Spinal cord (tissue), 10 donors: ENCODE data around the gene WAPL. TPM values are rescaled to one million over a fixed set of nuclear protein-coding genes. Genes with fewer than 3 reads are reported as not detected.
"Not testable (repeated sequence)": the region's sequence is repeated elsewhere in the genome, so short reads cannot be mapped to it uniquely, and the experiment has no call there.

ENCODE experiments used
- DNase-seq, 6 donors: peaks; one replicate each; pipeline versions ENCODE4 v3.0.0 to v3.0.0-alpha.2; 2013 to 2015; ENCODE audit warnings: low spot score in 6 of 6, low read depth in 4 of 6
- H3K27ac ChIP-seq: one replicate; pipeline ENCODE4 v1.5.1; 2013; ENCODE audit warnings: low read depth, low read length, control low read depth
- H3K27me3 ChIP-seq: one replicate; pipeline ENCODE4 v1.6.1; 2013; ENCODE audit warnings: low read length; ENCODE audit not compliant: control insufficient read depth, insufficient read depth
- H3K36me3 ChIP-seq: one replicate; pipeline ENCODE4 v1.6.1; 2013; ENCODE audit warnings: low read length; ENCODE audit not compliant: control insufficient read depth, insufficient read depth
- H3K4me1 ChIP-seq: one replicate; pipeline ENCODE4 v1.6.1; 2013; ENCODE audit warnings: low read length; ENCODE audit not compliant: control insufficient read depth, insufficient read depth
- H3K4me3 ChIP-seq: one replicate; pipeline ENCODE4 v1.5.1; 2013; ENCODE audit warnings: low read depth, low read length, control low read depth
- H3K9me3 ChIP-seq: one replicate; pipeline ENCODE4 v1.6.1; 2013; ENCODE audit warnings: low read length; ENCODE audit not compliant: control insufficient read depth, insufficient read depth
- WGBS: methylation state at CpG from one replicate; pipeline ENCODE4 v1.1.5; 2013; ENCODE audit warnings: missing lambda C conversion rate; ENCODE audit not compliant: insufficient coverage; 5-methylcytosine and 5-hydroxymethylcytosine counted together
- polyA plus RNA-seq, 2 donors: library from polyadenylated mRNA; unstranded; fragments of 120-200 nt; gene quantifications; one replicate each; pipeline ENCODE4 v1.2.1, GENCODE V29; 2013; ENCODE audit not compliant: insufficient read length in 2 of 2
- total RNA-seq, 2 donors: library from RNA; depleted of rRNA in 1 of 2; stranded (reverse); fragments of 120-200 nt in 1 of 2; fragments of >200 nt in 1 of 2; gene quantifications; one replicate each; pipeline versions ENCODE4 v1.2.3 to v1.2.4, GENCODE V29; 2013 to 2014
- donor health status: healthy.

The WAPL gene
- total and polyA plus RNA-seq, 4 donors, result 25.2 to 57.0 (median 35.6) TPM

DNA sequence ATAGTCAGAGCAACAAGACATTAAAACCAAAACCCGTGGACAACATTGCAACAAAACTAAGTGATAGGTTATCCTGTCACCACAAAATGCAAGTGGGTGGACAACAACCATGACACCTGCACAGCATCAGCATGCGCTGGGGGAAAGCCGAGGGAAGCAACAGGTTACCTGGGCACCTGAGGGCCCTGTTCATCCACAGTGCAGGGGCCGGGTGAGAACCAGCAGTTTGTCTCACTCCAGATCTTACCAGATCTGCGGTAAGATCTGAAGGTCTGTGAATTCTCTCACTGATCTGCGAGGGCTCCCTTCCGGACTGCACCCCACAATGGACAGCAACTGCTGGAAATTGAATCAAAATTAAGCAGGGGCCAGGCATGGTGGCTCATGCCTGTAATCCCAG, 124.5 kb downstream of the WAPL start:
- no peaks in the 10 kb centered on the region for H3K36me3 ChIP-seq
- DNase-seq, result no peak
- no peaks in the 10 kb centered on the region for H3K9me3 ChIP-seq
- H3K4me1 ChIP-seq, result peaks cover 23% of the 10 kb centered on the region
- H3K27me3 ChIP-seq, result peaks cover 15% of the 10 kb centered on the region
- H3K4me3 ChIP-seq, result no peak overlapping the region
- 75% methylated on average over 6 of the region's 7 CpGs for WGBS
- no peak overlapping the region for H3K27ac ChIP-seq

DNA sequence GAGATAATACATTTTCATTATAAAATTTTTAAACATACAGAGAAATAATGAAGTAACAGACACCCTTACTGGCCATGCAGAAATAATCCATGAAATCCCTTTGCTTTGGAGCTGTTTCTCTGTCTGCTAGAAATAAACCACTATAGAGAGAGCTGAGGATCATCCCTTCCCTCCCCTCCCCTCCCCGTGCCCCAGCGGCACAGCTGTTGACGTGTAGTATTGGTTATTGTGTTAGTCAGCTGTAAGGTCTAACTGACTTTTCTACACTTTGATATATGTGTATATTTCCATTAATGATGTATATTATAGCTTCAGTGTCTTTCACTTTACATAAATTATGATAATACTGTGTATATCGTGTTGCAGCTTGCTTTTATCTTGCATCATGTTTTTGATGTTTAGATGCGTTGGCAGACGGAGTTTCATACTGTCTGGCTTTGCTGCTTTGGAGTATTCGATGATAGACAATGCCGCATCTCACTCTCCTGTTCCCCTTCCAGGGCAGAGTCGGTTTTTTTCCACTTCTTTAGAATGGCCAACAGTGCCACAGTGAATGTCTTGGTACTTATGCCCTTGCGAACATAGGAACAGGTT, 127.6 kb downstream of the WAPL start:
- Histone ChIP-seq H3K27me3 (peaks cover 10% of the 10 kb centered on the region), H3K27ac (no peak overlapping the region), H3K4me1 (peaks cover 11% of the 10 kb centered on the region), H3K9me3 (no peaks in the 10 kb centered on the region), H3K4me3 (no peak overlapping the region), H3K36me3 (no peaks in the 10 kb centered on the region)
- DNase-seq, result no peak
- 75% methylated on average over 5 of the region's 10 CpGs for WGBS

DNA sequence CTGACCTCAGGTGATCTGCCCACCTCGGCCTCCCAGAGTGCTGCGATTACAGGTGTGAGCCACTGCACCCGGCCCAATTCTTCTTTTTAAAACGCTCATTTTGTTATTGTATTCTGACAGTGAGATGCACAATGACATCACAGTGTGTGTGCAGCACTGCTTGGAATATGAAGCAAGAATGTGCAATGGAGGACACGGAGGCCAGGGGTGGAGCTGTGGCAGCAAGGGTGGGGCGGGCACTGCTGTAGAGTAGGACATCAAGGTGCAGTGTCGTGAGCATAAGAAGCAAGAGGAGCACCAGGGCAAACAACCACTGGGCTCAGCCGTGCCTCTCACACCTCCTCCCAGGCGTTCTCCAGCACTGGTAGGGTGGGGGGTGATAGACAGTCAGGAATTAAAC, 128.2 kb downstream of the WAPL start:
- WGBS, result 89% methylated on average over 6 of the region's 9 CpGs
- Histone ChIP-seq H3K27ac (no peak overlapping the region), H3K36me3 (no peaks in the 10 kb centered on the region), H3K4me3 (no peak overlapping the region), H3K27me3 (peaks cover 13% of the 10 kb centered on the region), H3K4me1 (peaks cover 12% of the 10 kb centered on the region), H3K9me3 (no peaks in the 10 kb centered on the region)
- no peak for DNase-seq

DNA sequence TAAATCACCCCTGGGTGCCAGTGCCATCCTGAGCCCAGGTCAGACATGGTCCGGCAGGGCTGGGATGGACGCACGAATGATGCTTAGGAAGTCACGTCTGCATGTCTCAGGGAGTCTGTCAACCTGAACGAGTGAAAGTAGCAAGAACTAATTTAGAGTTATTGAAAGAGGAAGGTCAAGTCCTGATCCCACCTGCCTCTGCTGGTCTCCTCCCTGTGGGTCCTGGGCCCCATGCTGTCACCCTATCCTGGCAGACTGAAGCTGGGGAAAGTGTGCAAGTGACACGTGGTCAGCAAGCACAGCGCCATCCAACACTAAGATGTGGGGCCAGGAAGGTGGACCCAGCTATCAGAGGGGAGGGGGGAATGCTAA, 128.9 kb downstream of the WAPL start:
- DNase-seq, result no peak
- H3K4me3 ChIP-seq, result no peak overlapping the region
- 83% methylated on average over 6 of the region's 7 CpGs for WGBS
- no peak overlapping the region for H3K27ac ChIP-seq
- peaks cover 19% of the 10 kb centered on the region for H3K27me3 ChIP-seq
- no peaks in the 10 kb centered on the region for H3K9me3 ChIP-seq
- no peaks in the 10 kb centered on the region for H3K36me3 ChIP-seq
- H3K4me1 ChIP-seq, result peaks cover 12% of the 10 kb centered on the region

DNA sequence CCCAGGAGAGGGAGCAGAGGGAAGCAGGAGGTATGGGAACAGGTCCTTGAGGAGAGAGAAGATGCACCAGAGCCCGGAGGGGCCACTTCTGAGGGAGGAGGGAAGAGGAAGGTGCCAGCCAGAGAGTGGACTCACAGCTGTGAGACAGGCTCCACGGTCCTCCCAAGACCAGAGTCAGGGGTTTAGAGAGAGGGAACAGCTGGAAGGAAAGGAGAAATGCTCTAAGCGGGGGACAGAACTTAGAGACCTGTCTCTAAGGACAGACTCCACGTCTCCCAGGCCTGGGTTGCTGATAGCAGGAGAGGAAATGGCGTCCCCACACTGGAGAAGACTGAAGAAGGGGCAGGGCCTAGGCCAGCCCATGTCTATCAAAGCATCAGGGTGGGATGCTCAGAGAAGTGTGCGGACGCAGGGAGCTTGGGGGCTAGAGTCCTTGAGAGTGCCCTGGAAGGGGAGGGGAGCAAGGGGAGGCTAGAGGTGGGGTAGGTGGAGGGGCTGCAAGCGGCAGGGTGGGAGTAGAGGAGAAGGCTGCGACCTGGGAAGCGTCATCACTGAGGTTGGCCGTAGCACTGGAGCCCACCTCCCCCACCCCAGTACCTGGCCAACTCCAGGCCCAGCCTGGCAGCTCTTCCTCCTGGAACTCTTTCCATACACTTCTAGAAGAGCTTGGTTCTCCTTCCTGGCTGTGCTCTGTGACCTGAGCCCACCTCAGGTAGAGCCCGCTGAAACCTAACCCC, 129.4 kb downstream of the WAPL start:
- DNase-seq, result no peak
- no peak overlapping the region for H3K27ac ChIP-seq
- 76% methylated on average over 10 of the region's 12 CpGs for WGBS

DNA sequence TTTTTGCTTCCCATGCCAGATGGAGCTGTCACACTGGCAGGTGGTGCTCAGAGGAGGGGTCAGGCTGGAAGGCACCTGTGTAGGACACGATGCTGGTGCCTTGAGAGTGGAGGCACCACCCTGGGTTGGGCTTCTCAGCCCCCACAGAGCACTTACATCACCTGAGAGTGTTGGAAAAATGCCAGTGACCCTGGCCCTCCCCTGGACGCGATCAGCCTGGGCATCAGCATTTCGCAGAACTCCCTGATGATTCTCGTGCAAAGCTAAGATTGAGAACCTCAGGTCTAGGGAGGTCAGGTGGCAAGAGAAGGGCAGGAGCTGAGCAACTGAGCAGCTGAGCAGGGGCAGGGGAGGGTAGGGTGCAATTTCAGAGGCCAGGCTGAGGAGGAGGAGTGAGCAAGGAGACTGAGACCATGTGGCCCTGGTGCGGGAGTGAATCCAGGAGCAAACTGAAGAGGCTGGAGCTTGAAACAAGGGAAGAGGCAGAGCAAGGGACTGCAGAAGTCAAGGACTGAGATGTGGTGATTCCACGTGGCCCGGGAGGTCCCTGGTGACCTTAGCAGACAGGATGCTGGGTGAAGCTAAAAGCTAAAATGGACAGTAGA, 130.3 kb downstream of the WAPL start:
- no peak overlapping the region for H3K27ac ChIP-seq
- no peaks in the 10 kb centered on the region for H3K9me3 ChIP-seq
- no peak for DNase-seq
- H3K27me3 ChIP-seq, result peaks cover 25% of the 10 kb centered on the region
- peaks cover 12% of the 10 kb centered on the region for H3K4me1 ChIP-seq
- H3K36me3 ChIP-seq, result no peaks in the 10 kb centered on the region
- WGBS, result 87% methylated on average over 8 of the region's 8 CpGs
- H3K4me3 ChIP-seq, result no peak overlapping the region

More for the DNA sequence above, 129.4 kb downstream of the WAPL start:
- Histone ChIP-seq H3K9me3 (no peaks in the 10 kb centered on the region), H3K27me3 (peaks cover 25% of the 10 kb centered on the region), H3K4me3 (no peak overlapping the region), H3K4me1 (peaks cover 12% of the 10 kb centered on the region), H3K36me3 (no peaks in the 10 kb centered on the region)

DNA sequence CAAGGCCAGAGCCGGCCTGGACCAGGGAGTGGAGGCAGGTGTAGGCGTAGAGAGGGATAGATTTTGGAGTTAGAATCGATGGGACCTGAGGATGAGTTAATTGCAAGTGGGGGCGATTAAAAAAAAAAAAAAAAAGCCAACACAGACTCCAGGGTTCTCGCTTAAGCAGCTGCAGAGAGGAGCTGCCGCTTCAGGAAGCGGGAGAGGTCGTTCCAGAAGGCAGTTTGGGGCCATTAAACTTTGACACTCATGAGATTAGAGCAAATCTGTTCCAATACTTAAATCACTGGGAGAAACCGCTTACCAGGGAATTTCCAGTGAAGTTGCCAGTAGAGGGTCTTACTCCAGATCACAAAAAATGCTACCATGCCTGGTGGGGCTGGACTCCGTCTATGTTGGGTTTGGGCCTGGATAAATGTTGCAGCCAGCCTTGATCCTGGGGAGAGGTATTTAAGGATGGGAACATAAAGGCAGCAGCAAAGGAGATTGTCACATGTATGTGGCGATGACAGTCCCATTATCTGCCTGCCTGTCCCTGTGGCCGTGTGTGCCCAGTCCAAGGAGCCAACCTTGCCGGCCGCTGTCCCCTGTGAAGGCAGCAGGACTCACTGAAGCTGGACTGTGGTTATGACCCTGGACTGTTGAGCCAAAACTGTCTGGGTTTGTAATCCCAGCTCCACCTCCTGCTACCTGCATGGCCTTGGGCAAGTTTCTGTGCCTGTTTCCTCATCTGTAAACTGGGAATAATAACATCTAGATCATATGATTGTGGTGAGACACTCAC, 131.1 kb downstream of the WAPL start:
- no peaks in the 10 kb centered on the region for H3K36me3 ChIP-seq
- no peak overlapping the region for H3K4me3 ChIP-seq
- DNase-seq, result no peak
- WGBS, result 91% methylated on average over 6 of the region's 14 CpGs
- peaks cover 25% of the 10 kb centered on the region for H3K27me3 ChIP-seq
- H3K27ac ChIP-seq, result no peak overlapping the region
- H3K9me3 ChIP-seq, result no peaks in the 10 kb centered on the region
- peaks cover 12% of the 10 kb centered on the region for H3K4me1 ChIP-seq

DNA sequence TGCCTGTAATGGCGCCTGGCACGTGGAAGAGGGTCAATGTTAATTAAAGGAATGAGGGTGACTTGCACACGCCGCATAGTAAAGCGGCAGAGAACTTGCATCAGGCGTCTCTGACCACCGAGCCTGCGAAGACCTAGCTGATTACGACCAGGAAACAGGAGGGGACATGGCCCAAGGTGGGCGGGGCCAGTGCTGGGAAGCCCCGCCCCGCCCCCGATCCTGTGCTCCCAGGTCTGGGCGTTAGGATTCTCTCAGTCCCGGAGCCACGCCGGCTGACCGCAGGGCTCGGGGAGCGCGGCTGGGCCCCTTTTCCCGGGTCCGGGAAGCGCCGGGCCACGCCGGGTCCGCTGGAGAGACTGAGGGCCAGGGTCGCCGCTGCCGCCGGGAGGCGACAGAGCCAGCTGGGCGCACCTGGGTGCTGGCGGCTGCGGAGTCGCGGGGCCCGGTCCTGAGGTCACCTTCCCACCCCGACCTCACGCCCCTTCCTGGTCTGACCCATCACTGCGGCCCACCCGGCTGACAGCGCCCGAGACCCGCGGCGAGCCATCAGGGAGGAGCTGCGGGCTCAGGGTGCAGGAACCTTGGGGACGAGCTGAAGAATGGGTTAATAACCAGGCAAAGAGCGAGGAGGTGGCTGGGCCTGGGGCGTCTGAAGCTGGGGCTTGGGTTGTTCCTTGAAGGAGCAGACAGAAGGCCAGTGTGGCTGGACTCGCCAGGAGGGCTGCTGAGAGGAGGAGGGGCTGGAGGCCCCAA, 132.0 kb downstream of the WAPL start:
- DNase-seq, result peak in 2 of 6 donors; percentile 49 to 69
- no peak overlapping the region for H3K4me3 ChIP-seq
- H3K36me3 ChIP-seq, result no peaks in the 10 kb centered on the region
- 7% methylated on average over 47 of the region's 53 CpGs for WGBS
- no peak overlapping the region for H3K27ac ChIP-seq
- no peaks in the 10 kb centered on the region for H3K9me3 ChIP-seq
- peaks cover 12% of the 10 kb centered on the region for H3K4me1 ChIP-seq
- peaks cover 25% of the 10 kb centered on the region for H3K27me3 ChIP-seq

DNA sequence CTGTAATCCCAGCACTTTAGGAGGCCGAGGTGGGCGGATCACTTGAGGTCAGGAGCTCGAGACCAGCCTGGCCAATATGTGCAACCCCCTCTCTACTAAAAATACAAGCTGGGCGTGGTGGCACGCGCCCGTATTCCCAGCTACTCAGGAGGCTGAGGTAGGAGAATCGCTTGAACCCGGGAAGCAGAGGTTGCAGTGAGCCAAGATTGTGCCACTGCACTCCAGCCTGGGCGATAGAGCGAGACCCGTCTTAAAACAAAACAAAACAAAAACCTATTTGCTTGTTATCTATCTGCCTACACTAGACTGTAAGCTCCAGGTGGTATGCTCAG, 132.5 kb downstream of the WAPL start:
- H3K4me3 ChIP-seq, H3K9me3 ChIP-seq, DNase-seq, H3K36me3 ChIP-seq, H3K27ac ChIP-seq: not testable (repeated sequence)
- Histone ChIP-seq H3K4me1 (peaks cover 12% of the 10 kb centered on the region), H3K27me3 (peaks cover 25% of the 10 kb centered on the region)
- WGBS, result 42% methylated on average over 9 of the region's 12 CpGs
